Measurements from ENCODE around the gene JMJD6.

The JMJD6 gene

DNA sequence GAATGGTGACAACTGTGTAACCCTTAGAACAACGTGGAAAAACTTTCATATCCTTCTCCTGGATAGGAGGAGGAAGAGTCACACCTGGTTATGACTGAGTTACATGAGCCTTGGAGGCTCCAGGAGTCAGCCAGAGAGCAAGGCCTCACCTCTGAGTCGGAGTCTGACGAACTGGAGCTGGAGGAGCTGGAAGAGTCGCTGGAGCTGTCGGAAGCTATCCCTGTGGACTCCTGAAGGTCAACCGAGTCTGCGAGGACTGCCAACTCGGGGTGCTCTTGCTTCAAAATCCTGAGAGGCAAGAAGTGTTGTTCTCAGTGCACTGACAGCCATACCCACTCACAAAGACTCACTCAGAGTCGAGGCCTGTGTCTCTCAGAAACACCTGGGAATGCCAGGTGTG is 6.2 kb downstream of the JMJD6 start:
- intact Hi-C loops (cut with DNase I): no loop called here
- DNase-seq: no peak

DNA sequence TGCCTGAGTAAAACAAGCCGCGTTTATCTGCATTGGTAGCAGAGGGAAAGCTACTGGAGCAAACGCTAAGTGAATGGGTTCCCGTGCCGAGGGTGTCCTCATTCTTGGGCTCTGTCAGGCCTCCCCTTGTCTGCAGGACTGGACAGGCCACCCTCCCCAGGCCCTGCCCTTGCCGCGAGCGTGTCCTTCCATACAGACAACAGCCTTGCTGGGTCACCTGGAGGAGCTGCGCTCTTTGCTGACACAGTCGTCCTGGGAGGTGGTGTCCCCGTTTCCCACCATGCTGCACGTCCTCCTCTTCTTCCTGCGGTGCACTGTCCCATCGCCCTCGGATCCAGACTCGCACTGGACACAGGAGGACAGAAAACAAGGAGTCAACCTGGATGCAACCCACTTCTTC is 7.9 kb downstream of the JMJD6 start:
- DNase-seq: peak in 1 of 10 donors; percentile 52
- intact Hi-C loops (cut with DNase I): loop anchor here (10.0 kb wide), 1 partner anchor 164 kb away; no protein-coding TSS in a partner anchor

GRCh38 chr17:76716839-76717215 is 9.6 kb downstream of the JMJD6 start:
- intact Hi-C loops (cut with DNase I): loop anchor here (10.0 kb wide), 1 partner anchor 162 kb away; no protein-coding TSS in a partner anchor
- no peak for DNase-seq

DNA sequence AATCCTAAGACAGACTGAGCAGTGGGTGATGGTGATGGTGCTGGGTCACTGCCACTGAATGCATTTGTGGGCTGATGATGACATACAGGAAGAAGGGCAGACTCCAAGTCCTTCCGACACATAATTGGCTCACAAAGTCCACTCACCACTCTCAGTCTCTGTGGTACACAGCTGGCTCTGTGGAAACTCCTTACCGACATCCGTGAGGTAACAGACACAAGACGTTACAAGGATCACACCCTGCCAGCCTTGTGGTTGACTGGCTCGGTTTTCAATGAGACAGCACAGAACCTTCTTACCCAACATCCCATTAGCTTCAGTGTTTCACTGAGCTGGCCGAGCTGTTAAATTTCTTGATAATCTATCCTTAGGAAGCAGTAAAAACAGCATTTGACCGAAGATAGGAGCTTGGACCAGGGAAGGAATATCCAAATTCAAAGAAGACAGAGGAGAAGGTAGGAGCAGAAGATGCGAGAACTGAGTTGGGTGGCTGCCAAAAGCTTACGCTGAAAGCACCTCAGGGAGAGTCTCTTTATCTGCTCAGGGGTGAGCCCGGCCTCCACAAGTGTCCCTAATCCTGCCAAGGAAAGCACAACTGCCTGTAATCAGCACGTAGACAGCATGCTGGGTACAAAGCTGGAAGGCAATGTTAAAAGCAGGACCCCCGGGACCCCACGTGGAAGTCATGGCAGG is 10.1 kb downstream of the JMJD6 start:
- DNase-seq: peak in 3 of 10 donors; percentile 42 to 60 (median 54)
- intact Hi-C loops (cut with DNase I): loop anchor here (10.0 kb wide), 1 partner anchor 161 kb away; no protein-coding TSS in a partner anchor

GRCh38 chr17:76715496-76715830 is 10.9 kb downstream of the JMJD6 start:
- peak in 3 of 10 donors; percentile 29 to 43 (median 33) for DNase-seq
- intact Hi-C loops (cut with DNase I): loop anchor here (10.0 kb wide), 1 partner anchor 161 kb away; no protein-coding TSS in a partner anchor

GRCh38 chr17:76714822-76715495 is 11.4 kb downstream of the JMJD6 start:
- DNase-seq: peak in 9 of 10 donors; percentile 53 to 89 (median 76)
- intact Hi-C loops (cut with DNase I): loop anchor here (10.0 kb wide), 1 partner anchor 160 kb away; no protein-coding TSS in a partner anchor

- intact Hi-C loops (cut with DNase I): loop anchor here (10.0 kb wide), 1 partner anchor 160 kb away; no protein-coding TSS in a partner anchor
- peak in 3 of 10 donors; percentile 32 to 54 (median 32) for DNase-seq
Observed at GRCh38 chr17:76714336-76714735, 12.1 kb downstream of the JMJD6 start.

DNA sequence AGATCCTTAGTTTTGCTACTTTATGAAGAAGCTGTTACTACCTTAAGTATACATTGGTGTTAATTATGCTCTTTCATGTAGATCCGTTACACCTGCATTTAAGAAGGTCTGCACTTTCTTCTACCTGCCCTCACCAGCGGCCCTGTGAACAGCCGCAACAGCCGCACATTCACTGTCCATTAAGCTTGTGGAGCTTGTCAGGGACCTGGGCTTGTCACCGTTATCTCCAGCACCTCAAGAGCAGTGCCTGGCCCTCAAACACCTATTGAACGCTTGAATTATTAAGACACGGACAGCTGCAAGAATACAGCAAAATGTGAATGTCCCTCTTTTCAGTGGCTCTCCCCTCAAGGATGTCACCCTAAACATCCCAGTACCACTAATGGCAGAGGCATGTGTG is 12.6 kb downstream of the JMJD6 start:
- intact Hi-C loops (cut with DNase I): loop anchor here (10.0 kb wide), 1 partner anchor 159 kb away; no protein-coding TSS in a partner anchor
- DNase-seq: peak in 3 of 10 donors; percentile 9 to 52 (median 9)

DNA sequence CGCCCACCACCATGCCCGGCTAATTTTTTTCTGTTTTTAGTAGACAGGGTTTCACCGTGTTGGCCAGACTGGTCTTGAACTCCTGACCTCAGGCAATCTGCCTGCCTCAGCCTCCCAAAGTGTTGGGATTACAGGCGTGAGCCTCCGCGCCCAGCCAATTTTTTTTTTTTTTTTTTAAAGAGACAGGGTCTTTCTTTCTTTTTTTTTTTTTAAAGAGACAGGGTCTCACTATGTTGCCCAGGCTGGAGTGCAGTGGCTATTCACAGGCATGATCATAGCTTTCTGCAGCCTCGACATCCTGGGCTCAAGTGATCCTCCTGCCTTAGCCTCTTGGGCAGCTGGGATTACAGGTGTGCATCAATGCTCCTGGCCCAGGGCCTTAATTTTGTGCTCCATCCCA is 14.1 kb downstream of the JMJD6 start:
- intact Hi-C loops (cut with DNase I): loop anchor here (10.0 kb wide), 1 partner anchor 158 kb away; no protein-coding TSS in a partner anchor
- peak in 2 of 10 donors; percentile 8 to 32 for DNase-seq

- intact Hi-C loops (cut with DNase I): loop anchor here (10.0 kb wide), 1 partner anchor 156 kb away; no protein-coding TSS in a partner anchor
- DNase-seq: peak in 9 of 10 donors; percentile 50 to 95 (median 70)
Observed at GRCh38 chr17:76710863-76711611, 15.4 kb downstream of the JMJD6 start, which contains the start of gene MXRA7. Gene MXRA7, minus strand, starts transcription at chr17:76710965. Its CDS starts 19 bp downstream, at chr17:76710946.

DNA sequence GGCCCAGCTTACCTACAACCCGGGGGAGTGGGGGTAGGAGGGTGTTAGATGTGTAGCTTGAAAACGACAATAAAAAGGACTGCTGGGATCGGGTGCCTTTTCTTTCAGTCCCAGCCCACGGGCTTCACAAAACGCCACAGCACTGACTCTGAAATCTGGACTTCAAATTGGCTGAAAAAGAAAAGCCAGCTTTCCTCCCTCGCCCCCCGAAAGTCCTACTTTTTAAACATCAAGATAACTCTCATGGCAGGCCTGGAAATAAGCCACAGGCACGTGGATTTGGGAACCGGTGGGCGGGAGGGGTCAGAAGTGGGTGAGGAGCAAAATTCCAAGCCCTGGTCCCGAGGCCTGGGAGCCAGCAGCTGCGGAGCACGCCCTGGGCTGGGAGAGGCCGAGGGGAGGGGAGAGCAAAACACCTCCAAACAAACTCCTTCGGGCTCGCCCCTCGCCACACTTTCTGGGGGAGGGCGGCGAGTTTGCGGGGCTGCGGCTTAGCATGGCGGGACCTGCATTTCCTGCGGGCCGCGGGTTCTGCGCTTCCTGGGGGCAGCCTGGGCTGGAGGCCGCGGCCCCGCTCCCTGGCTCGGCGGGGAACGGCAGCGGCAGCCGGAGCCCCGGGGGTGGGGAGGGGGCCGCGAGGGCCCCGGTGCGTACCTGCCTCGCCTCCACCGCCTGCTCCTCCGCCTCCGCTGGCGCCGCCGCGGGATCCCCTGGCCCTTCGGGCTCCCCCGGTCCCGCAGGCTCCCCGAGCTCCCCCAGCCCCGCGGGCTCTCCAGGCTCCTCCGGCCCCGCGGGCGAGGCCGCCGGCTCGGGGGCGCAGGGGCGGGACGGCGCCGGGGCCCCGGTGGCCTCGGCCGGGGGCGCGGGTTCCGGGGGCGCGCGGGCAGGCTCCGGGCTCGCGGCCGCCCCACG is 16.2 kb downstream of the JMJD6 start:
- intact Hi-C loops (cut with DNase I): loop anchor here (10.0 kb wide), 1 partner anchor 155 kb away; no protein-coding TSS in a partner anchor
- peak in 2 of 10 donors; percentile 62 to 78 for DNase-seq

GRCh38 chr17:76709077-76709950 is 17.1 kb downstream of the JMJD6 start:
- intact Hi-C loops (cut with DNase I): no loop called here
- DNase-seq: peak in 2 of 10 donors; percentile 39 to 91

DNA sequence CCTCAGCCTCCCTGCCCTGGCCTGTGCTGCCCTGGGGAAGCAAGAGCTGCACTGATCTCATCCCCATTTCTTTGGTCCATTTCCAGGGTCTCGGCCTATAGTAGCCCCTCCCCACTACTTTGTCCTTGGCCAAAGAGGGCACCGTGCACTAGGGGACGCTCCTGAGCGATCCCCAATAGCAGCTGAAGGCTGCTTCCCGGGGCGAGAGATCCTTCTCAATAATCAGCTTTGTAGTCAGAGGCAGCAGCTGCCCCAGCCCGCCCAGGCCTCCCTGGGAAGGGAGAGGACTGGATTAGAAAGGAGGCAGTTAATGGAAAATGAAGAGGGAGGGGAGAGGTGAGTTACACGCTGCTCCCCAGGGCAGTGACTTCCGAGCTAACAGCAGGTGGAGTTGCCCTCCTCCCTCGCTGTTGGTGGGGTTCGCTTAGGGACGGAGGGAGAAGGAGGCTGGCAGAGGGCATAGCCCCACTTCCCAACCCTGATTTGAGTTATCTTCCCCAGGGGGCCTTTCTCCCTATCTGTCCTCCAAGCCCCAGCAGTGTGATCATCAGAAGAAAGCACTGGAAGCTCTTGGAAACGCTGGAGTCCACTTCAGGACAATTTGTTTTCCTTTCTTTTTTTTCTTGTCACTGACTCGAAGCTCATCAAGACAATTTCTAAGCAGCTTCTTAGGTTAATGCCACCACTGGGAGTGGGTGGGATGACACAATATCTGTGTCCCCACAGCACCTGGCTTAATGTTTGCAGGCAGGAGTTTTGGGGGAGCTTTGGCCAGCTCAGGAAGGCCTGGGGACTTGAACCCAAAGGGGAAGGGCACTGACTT is 18.2 kb downstream of the JMJD6 start:
- peak in 7 of 10 donors; percentile 56 to 94 (median 63) for DNase-seq
- intact Hi-C loops (cut with DNase I): no loop called here

DNA sequence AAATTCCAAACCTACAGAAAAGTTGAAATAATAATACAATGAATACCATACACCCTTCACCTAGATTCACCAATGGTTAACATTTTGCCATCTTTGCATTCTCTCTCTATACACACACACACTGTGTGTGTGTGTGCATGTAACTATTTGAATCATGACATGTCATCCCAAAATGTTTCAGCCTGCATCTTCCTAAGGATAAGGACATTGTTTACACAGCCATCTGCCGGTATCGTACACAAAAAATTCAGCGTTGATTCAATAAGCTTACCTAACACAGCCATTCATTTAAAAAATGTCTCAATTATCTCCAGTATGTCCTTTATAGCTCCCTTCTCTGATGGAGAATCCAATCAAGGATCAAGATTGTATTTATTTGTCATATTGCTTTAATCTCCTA is 19.6 kb downstream of the JMJD6 start:
- intact Hi-C loops (cut with DNase I): no loop called here
- no peak for DNase-seq

GRCh38 chr17:76704805-76705204 is 21.6 kb downstream of the JMJD6 start:
- no peak for DNase-seq
- intact Hi-C loops (cut with DNase I): no loop called here

DNA sequence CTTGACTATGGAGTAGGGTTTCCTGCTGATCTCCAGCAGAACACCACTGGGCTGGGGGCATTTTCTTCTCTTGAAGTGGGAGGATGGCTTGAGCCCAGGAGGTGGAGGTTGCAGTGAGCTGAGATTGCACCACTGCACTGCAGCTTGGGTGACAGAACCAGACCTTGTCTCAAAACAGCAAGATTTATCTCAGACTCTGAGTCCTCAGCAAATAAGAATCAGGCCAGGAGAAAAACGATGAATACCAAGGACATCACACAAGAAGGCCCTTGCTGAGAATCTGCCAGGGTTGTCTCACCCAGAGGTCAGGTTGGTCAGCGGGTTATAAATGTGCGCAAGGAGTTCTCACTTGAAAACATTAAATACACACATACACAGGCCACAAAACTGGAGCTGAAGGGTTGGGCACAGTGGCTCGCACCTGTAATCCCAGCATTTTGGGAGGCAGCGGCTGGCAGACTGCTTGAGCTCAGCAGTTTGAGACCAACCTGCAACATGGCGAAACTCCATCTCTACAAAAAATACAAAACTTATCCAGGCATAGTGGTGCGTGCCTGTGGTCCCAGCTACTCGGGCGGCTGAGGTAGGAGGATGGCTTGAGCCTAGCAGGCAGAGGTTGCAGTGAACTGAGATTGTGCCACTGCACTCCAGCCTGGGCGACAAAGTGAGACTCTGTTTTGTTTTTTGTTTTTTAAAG is 23.3 kb downstream of the JMJD6 start:
- DNase-seq: no peak
- intact Hi-C loops (cut with DNase I): no loop called here

DNA sequence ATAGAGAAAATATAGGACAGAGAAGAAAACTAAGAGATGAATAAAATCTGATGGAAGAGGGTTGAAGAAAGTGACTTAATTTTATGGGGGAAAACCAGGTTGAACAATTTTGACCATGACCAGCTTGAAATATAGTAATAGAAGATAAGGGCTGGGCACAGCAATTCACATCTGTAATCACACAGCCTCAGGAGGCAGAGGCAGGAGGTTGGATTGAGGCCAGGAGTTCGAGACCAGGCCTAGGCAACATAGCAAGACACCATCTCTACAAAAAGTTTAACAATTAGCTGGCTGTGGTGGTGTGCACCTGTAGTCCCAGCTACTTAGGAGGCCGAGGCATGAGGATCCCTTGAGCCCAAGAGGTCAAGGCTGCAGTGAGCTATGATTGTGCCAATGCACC is 24.3 kb downstream of the JMJD6 start:
- no peak for DNase-seq
- intact Hi-C loops (cut with DNase I): no loop called here
